GM06990 (cell line): ENCODE measurements around the gene MYL9.

Experiments used
- DNase-seq: peaks from one replicate; pipeline ENCODE4 v3.0.0-alpha.2; 2011; ENCODE audit not compliant: insufficient read length; ENCODE audit errors: extremely low read depth
- H3K27me3 ChIP-seq: replicated peaks from 2 replicates; pipeline ENCODE4 v1.6.0; 2011; ENCODE audit warnings: low read length; ENCODE audit not compliant: control insufficient read depth, insufficient read depth
- H3K36me3 ChIP-seq: 2 replicates; pipeline ENCODE4 v1.5.1; 2011; ENCODE audit warnings: low read length; ENCODE audit not compliant: control insufficient read depth, insufficient read depth
- H3K4me3 ChIP-seq: replicated peaks from 2 replicates; pipeline ENCODE4 v1.5.1; 2011; ENCODE audit warnings: low read depth, mild to moderate bottlenecking, control low read depth, low read length
- TF ChIP-seq, protein P1 (sequence below): IDR thresholded peaks from 2 replicates; pipeline ENCODE4 v1.5.1; 2011; ENCODE audit warnings: low read length, control low read depth, mild to moderate bottlenecking, inconsistent platforms; ENCODE audit not compliant: insufficient read depth, poor library complexity, severe bottlenecking

The MYL9 gene

DNA sequence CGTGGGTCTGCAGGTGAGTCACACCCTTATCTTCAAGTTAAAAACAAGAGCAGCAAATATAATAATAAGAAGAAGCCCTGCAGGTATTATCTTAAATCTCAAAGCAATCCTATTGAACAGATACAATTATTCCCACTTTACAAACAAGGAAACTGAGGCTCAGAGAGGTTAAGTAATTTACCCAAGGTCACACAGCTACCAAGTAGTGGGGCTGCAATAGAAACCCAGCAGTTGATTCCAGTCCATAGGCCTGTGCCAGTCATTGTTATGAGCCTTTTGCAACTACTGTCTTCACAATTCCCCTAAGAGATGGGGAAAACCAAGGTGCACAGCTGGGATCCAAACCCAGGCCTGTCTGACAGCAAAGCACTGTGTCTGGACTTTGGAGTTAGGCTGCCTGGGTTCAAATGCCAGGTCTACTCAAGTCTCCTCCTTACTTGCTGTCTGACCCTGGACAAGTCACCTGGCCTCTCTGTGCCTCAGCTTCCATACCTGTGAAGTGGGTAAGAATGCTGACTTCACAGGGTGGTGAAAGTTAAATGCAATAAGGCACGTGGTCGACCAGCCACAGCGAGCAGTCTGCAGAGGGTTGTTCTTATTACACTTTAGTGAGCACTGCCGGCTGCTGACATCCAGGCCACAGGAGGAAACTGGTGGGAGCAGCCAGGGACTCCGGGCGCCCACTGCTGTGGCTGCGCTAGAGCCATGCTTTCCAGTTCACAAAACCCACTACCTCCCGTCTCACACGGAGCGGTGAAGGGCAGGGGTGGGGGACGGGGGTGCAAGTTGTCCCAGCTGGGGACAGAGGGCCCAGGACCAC, 6.1 kb downstream of the MYL9 start:
- Histone ChIP-seq H3K4me3 (no peak overlapping the region), H3K36me3 (no peaks in the 10 kb centered on the region), H3K27me3 (no peaks in the 10 kb centered on the region)
- DNase-seq: no peak
- TF ChIP-seq, protein P1, sequence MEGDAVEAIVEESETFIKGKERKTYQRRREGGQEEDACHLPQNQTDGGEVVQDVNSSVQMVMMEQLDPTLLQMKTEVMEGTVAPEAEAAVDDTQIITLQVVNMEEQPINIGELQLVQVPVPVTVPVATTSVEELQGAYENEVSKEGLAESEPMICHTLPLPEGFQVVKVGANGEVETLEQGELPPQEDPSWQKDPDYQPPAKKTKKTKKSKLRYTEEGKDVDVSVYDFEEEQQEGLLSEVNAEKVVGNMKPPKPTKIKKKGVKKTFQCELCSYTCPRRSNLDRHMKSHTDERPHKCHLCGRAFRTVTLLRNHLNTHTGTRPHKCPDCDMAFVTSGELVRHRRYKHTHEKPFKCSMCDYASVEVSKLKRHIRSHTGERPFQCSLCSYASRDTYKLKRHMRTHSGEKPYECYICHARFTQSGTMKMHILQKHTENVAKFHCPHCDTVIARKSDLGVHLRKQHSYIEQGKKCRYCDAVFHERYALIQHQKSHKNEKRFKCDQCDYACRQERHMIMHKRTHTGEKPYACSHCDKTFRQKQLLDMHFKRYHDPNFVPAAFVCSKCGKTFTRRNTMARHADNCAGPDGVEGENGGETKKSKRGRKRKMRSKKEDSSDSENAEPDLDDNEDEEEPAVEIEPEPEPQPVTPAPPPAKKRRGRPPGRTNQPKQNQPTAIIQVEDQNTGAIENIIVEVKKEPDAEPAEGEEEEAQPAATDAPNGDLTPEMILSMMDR: no peak

DNA sequence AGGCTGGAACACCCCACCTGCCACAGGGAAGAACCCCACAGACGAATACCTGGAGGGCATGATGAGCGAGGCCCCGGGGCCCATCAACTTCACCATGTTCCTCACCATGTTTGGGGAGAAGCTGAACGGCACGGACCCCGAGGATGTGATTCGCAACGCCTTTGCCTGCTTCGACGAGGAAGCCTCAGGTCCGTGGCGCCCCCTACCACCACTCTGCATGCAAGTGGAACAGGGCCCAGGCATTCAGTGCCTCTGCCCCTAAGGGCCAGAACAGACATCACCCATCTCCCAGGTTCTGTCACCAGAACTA, 6.6 kb downstream of the MYL9 start:
- H3K4me3 ChIP-seq: no peak overlapping the region
- no peaks in the 10 kb centered on the region for H3K27me3 ChIP-seq
- no peaks in the 10 kb centered on the region for H3K36me3 ChIP-seq
- TF ChIP-seq, protein P1: no peak
- DNase-seq: no peak

DNA sequence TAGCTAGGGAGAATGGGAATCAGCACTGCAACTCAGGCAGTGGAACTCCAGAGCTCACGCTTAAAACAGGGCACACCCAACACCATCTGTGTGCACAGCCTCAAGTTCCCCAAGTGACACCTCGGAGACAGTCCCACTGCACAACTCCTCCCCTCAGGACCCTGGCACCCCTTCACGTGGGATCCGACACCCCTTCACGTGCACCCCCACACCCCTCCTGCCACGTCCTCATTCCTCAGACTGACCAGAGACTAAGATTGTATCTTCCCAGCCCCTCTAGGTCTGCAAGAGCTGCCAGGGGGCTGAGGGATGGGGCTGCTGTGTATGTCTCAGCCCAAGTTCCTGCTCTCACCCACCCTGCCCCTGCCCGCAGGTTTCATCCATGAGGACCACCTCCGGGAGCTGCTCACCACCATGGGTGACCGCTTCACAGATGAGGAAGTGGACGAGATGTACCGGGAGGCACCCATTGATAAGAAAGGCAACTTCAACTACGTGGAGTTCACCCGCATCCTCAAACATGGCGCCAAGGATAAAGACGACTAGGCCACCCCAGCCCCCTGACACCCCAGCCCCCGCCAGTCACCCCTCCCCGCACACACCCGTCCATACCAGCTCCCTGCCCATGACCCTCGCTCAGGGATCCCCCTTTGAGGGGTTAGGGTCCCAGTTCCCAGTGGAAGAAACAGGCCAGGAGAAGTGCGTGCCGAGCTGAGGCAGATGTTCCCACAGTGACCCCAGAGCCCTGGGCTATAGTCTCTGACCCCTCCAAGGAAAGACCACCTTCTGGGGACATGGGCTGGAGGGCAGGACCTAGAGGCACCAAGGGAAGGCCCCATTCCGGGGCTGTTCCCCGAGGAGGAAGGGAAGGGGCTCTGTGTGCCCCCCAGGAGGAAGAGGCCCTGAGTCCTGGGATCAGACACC, 7.6 kb downstream of the MYL9 start:
- Histone ChIP-seq H3K36me3 (no peaks in the 10 kb centered on the region), H3K4me3 (no peak overlapping the region), H3K27me3 (no peaks in the 10 kb centered on the region)
- DNase-seq: no peak
- TF ChIP-seq, protein P1: no peak

DNA sequence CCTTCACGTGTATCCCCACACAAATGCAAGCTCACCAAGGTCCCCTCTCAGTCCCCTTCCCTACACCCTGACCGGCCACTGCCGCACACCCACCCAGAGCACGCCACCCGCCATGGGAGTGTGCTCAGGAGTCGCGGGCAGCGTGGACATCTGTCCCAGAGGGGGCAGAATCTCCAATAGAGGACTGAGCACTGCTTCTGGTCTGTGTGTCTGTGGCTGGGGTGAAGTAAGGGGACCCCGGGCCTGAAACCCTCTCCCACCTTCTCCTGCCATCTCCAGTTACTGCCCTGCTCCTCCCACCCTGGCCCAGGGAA, 8.3 kb downstream of the MYL9 start:
- TF ChIP-seq, protein P1: no peak
- no peaks in the 10 kb centered on the region for H3K36me3 ChIP-seq
- H3K27me3 ChIP-seq: no peaks in the 10 kb centered on the region
- DNase-seq: no peak
- no peak overlapping the region for H3K4me3 ChIP-seq

DNA sequence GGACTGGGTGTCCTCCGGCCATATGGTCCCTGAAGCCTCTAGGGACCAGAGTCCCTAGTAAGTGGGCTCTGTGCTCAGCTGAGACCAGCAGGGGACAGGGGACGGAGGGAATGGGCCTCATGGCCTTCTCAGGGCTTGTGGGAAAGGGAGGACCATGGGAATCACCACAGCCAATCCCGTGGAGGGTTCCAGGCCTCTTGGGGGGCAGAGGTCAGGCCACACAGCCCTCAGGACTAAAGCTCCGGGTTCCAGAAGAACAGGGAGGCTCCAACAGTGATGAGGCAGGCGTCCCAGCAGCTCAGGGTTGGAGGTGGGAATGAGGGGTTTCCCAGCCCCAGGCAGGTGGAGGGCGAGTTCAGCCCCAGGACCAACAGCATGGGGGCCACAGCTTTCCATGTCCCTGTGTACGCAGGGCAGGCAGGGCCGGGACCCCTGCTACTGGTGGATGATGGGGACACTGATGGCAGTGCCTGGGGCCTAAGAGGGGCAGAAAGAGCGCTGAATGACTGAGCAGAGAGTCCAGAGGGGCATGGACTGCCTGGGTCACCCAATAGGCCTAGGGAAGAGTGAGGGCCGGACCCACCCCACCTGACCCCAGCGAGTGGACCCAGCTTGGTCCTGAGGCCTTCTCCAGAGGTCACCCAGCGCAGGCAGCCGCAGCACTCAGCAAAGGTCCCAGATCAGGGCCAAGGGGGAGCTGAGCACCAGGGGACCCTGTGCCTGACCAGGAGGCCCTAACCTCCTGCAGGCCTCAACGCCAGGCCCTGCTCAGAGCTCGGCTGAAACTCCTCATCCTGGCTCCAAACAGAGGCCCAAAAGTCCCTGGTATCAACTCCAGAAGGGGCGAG, 8.8 kb downstream of the MYL9 start:
- Histone ChIP-seq H3K36me3 (no peaks in the 10 kb centered on the region), H3K27me3 (no peaks in the 10 kb centered on the region), H3K4me3 (no peak overlapping the region)
- TF ChIP-seq, protein P1: no peak
- DNase-seq: no peak
